A673 (cell line): Measurements from ENCODE around the gene ATP10D. TPM values are rescaled to one million over a fixed set of nuclear protein-coding genes. Genes with fewer than 3 reads are reported as not detected.
"Not testable (repeated sequence)": the region's sequence is repeated elsewhere in the genome, so short reads cannot be mapped to it uniquely, and the experiment has no call there.

Experiments
- BruUV-seq: library from RNA; stranded (reverse); fragments of 400-500 nt; replicated peaks from 2 replicates; lab custom pipeline; 2021; lab: Mats Ljungman, UMichigan
- CTCF ChIA-PET: fragments of 300-600 bp; sonication (Branson Sonifier 250); formaldehyde crosslinking; loops from one replicate; lab custom pipeline; 2022; ENCODE audit warnings: antibody characterized with exemption; lab: Charles Lee
- POLR2A ChIA-PET: fragments of 300-600 bp; sonication (Branson Sonifier 250); formaldehyde crosslinking; loops from one replicate; lab custom pipeline; 2022; ENCODE audit warnings: antibody characterized with exemption; ENCODE audit not compliant: low non-redundant PET; lab: Charles Lee
- DNase-seq: peaks from one replicate; pipeline ENCODE4 v3.0.0-alpha.2; 2015; ENCODE audit warnings: low spot score
- H3K27ac ChIP-seq: fragments of 200-600 bp; sonication (generic); 2 replicates; pipeline ENCODE4 v1.5.1; 2016; ENCODE audit warnings: mixed run types, low read depth, mild to moderate bottlenecking, mixed read lengths, antibody characterized with exemption, low read length; ENCODE audit not compliant: poor library complexity, severe bottlenecking
- H3K27me3 ChIP-seq: fragments of 200-600 bp; sonication (generic); replicated peaks from 2 replicates; pipeline ENCODE4 v1.6.1; 2017; ENCODE audit warnings: mixed run types, low read depth, mild to moderate bottlenecking, mixed read lengths, antibody characterized with exemption, low read length; ENCODE audit not compliant: insufficient read depth, poor library complexity
- H3K36me3 ChIP-seq: fragments of 200-600 bp; sonication (generic); 2 replicates; pipeline ENCODE4 v1.6.1; 2016; ENCODE audit warnings: mixed run types, mild to moderate bottlenecking, mixed read lengths, antibody characterized with exemption, low read length; ENCODE audit not compliant: insufficient read depth, poor library complexity, severe bottlenecking
- H3K4me1 ChIP-seq: fragments of 200-600 bp; sonication (generic); 2 replicates; pipeline ENCODE4 v1.6.1; 2017; ENCODE audit warnings: mixed run types, mild to moderate bottlenecking, mixed read lengths, antibody characterized with exemption, low read length; ENCODE audit not compliant: insufficient read depth, poor library complexity, severe bottlenecking
- H3K4me3 ChIP-seq: fragments of 200-600 bp; sonication (generic); 2 replicates; pipeline ENCODE4 v1.5.1; 2016; ENCODE audit warnings: low read depth, mixed run types, mild to moderate bottlenecking, mixed read lengths, low read length; ENCODE audit not compliant: poor library complexity, severe bottlenecking
- H3K9me3 ChIP-seq: fragments of 200-600 bp; sonication (generic); 2 replicates; pipeline ENCODE4 v1.6.1; 2016; ENCODE audit warnings: mixed run types, low read depth, mild to moderate bottlenecking, mixed read lengths, antibody characterized with exemption, low read length; ENCODE audit not compliant: poor library complexity, severe bottlenecking
- EZH2 ChIP-seq: fragments of 200-600 bp; sonication (generic); IDR thresholded peaks from 2 replicates; pipeline ENCODE4 v1.6.1; 2017; ENCODE audit warnings: borderline replicate concordance, low read depth, mild to moderate bottlenecking, mixed read lengths, antibody characterized with exemption, low read length; ENCODE audit not compliant: poor library complexity, severe bottlenecking
- intact Hi-C: fragments of 100-400 bp; cut with micrococcal nuclease; formaldehyde crosslinking; loops from one replicate; pipeline ENCODE4 v1.10.0; 2022; ENCODE audit not compliant: unreplicated experiment
- total RNA-seq: library from RNA; stranded (reverse); gene quantifications from 2 replicates; pipeline ENCODE4 v1.2.3, GENCODE V29; 2021
- TF ChIP-seq, protein P1 (sequence below): fragments of 300-800, 200-600 bp; sonication (generic); conservative IDR thresholded peaks from 2 replicates; pipeline ENCODE4 v1.5.1; 2017; ENCODE audit warnings: low read depth, mild to moderate bottlenecking, antibody characterized with exemption, low read length, moderate library complexity, mixed read lengths

The ATP10D gene
- total RNA-seq, 1 experiment from 2014 or later = 16.1 TPM

DNA sequence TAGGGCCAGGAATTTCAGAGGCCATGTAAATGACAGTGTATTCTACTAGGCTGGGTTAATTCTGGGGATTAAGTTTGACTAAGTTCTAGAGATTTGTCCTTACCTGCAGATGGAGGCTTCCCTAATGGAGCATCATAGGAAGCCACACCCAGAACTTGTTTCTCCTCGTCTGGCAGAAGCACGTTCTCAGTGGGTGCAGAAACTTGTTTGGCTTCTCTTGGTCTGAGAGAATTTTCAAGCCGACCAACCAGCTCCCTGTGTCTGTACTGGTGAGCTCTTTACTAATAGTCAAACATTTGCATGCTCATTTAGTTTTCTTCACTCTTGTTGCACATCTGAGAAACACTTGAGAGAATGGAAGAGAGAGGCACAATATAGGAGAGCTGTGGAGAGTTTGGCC lies 907 bp upstream of the ATP10D start:
- Histone ChIP-seq H3K27me3 (no peaks in the 10 kb centered on the region), H3K4me3 (no peak overlapping the region), H3K9me3 (no peaks in the 10 kb centered on the region), H3K36me3 (no peaks in the 10 kb centered on the region), H3K4me1 (no peaks in the 10 kb centered on the region), H3K27ac (no peak overlapping the region)
- no peak for DNase-seq
- TF ChIP-seq, protein P1, sequence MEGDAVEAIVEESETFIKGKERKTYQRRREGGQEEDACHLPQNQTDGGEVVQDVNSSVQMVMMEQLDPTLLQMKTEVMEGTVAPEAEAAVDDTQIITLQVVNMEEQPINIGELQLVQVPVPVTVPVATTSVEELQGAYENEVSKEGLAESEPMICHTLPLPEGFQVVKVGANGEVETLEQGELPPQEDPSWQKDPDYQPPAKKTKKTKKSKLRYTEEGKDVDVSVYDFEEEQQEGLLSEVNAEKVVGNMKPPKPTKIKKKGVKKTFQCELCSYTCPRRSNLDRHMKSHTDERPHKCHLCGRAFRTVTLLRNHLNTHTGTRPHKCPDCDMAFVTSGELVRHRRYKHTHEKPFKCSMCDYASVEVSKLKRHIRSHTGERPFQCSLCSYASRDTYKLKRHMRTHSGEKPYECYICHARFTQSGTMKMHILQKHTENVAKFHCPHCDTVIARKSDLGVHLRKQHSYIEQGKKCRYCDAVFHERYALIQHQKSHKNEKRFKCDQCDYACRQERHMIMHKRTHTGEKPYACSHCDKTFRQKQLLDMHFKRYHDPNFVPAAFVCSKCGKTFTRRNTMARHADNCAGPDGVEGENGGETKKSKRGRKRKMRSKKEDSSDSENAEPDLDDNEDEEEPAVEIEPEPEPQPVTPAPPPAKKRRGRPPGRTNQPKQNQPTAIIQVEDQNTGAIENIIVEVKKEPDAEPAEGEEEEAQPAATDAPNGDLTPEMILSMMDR = no peak
- no peak for TF ChIP-seq EZH2
- CTCF ChIA-PET = no interaction called here
- intact Hi-C loops = no loop called here
- POLR2A ChIA-PET = interaction anchor here (0.5 kb wide), 1 partner anchor 12 kb away, joined by 7 read pairs; no protein-coding TSS in a partner anchor
- no TSS peak for BruUV-seq

GRCh38 chr4:47485768-47486167 lies 693 bp downstream of the ATP10D start:
- TF ChIP-seq EZH2 = no peak
- TF ChIP-seq, protein P1 = no peak
- Histone ChIP-seq H3K9me3 (no peaks in the 10 kb centered on the region), H3K4me3 (peak overlapping the region; percentile 53), H3K27me3 (no peaks in the 10 kb centered on the region), H3K36me3 (no peaks in the 10 kb centered on the region), H3K4me1 (no peaks in the 10 kb centered on the region), H3K27ac (peak overlapping the region; percentile 63)
- no peak for DNase-seq
- ChIA-PET CTCF (no interaction called here), POLR2A (interaction anchor here (0.7 kb wide), 1 partner anchor 547 kb away, joined by 6 read pairs; no protein-coding TSS in a partner anchor)
- BruUV-seq = no TSS peak
- intact Hi-C loops = no loop called here

DNA sequence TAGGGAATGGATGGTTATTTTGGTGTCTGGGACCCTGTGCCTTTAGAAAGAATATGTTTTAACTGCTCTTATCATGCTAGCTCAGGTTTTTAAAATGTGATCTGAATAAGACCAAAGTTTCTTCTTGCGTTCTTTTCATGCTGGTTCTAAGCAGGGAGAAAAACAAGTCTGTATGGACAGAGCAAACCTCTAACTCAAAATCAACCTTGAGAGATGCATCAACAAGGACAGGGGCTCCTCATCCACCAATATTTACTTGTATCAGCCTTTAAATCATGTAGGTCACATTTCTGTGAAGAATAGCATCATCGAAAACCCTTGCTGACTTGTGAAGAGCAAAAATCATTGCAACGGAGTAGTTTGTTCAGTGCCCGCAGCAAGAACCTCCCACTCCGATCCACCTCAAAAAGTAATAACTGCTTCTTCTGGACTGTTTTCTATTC lies 1.2 kb downstream of the ATP10D start:
- TF ChIP-seq, protein P1 = no peak
- no peak for TF ChIP-seq EZH2

GRCh38 chr4:47486727-47487126 lies 1.7 kb downstream of the ATP10D start:
- H3K4me3 ChIP-seq = peak overlapping the region; percentile 53
- CTCF ChIA-PET, H3K27me3 ChIP-seq, BruUV-seq, H3K27ac ChIP-seq, intact Hi-C loops, DNase-seq, H3K4me1 ChIP-seq, H3K9me3 ChIP-seq, H3K36me3 ChIP-seq, POLR2A ChIA-PET: not testable (repeated sequence)

More for the DNA sequence above, 1.2 kb downstream of the ATP10D start:
- intact Hi-C loops = no loop called here
- H3K27ac ChIP-seq = peak overlapping the region; percentile 63
- no peaks in the 10 kb centered on the region for H3K4me1 ChIP-seq
- ChIA-PET CTCF (no interaction called here), POLR2A (interaction anchor here (0.7 kb wide), 1 partner anchor 548 kb away, joined by 6 read pairs; no protein-coding TSS in a partner anchor)
- H3K27me3 ChIP-seq = no peaks in the 10 kb centered on the region
- H3K4me3 ChIP-seq = peak overlapping the region; percentile 53
- H3K9me3 ChIP-seq = no peaks in the 10 kb centered on the region
- no peak for DNase-seq
- H3K36me3 ChIP-seq = no peaks in the 10 kb centered on the region
- BruUV-seq = no TSS peak
